ENCODE data around the gene RASSF3. TPM values are rescaled to one million over a fixed set of nuclear protein-coding genes. Genes with fewer than 3 reads are reported as not detected.
A peak's percentile ranks its signal among the peaks of the same experiment; 100 is the strongest.

RASSF3 gene
- total RNA-seq, 1 experiment from 2014 or later: 107 TPM

DNA sequence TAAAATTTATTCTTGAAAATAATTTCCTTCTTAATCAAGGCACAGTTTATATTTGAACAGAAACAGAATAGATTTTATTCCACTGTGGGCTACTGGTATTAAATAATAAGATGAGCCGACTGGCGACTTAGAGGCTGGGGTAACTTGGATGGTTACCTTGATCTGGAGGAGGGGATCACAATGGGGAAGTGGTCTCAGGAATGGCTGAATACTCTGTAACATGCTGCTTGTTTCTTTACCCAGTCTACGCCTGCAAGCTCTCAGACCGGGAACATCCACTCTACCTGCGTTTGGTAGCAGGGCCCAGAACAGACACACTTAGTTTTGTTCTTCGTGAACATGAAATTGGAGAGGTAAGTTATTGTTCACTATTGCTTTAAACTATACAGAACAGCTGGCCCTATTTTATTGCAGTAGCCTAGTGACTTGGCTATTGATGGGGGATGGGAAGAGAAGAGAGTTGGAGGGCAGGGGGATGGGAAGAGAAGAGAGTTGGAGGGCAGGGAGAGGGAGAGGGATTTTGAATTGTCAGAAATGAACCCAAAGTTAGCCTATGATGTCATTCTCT is 81.0 kb downstream of the RASSF3 start:
- intact Hi-C loops (cut with micrococcal nuclease; ENCODE audit: unreplicated experiment): no loop called here
- no peak overlapping the region for H3K4me3 ChIP-seq (ENCODE audit: low read depth in 2 of 2, low read length in 2 of 2)
- no peaks in the 10 kb centered on the region for H3K27me3 ChIP-seq (ENCODE audit: control insufficient read depth, insufficient read depth, low read length)
- 0 out of 2 replicates have a peak, but pooled peaks cover 3% of the 10 kb centered on the region for H3K36me3 ChIP-seq (ENCODE audit: control insufficient read depth, insufficient read depth, low read length)
- POLR2A ChIA-PET: interaction anchor here (0.6 kb wide), 1 partner anchor 191 kb away, joined by 4 read pairs; no protein-coding TSS in a partner anchor
- in situ Hi-C loops (cut with HindIII; ENCODE audit: low pct_unique_long_range_greater_than_20kb, low sequenced_read_pairs): no loop called here
- DNase-seq (ENCODE audit: low read depth, low spot score): no peak
- CTCF ChIA-PET: no interaction called here
- no peak for ATAC-seq
- H3K4me1 ChIP-seq (ENCODE audit: control insufficient read depth, insufficient read depth, low read length): peaks cover 36% of the 10 kb centered on the region
- TF ChIP-seq TCF7L2 (IDR thresholded peaks at IDR 0.05; ENCODE audit: low read depth, low read length) (no peak), SIN3A (IDR thresholded peaks at IDR 0.05; ENCODE audit: borderline replicate concordance, insufficient read depth, low read depth, low read length) (no peak), POLR2AphosphoS5 (IDR thresholded peaks at IDR 0.05; ENCODE audit: low read depth, low read length) (no peak)
- TF ChIP-seq, protein P1, sequence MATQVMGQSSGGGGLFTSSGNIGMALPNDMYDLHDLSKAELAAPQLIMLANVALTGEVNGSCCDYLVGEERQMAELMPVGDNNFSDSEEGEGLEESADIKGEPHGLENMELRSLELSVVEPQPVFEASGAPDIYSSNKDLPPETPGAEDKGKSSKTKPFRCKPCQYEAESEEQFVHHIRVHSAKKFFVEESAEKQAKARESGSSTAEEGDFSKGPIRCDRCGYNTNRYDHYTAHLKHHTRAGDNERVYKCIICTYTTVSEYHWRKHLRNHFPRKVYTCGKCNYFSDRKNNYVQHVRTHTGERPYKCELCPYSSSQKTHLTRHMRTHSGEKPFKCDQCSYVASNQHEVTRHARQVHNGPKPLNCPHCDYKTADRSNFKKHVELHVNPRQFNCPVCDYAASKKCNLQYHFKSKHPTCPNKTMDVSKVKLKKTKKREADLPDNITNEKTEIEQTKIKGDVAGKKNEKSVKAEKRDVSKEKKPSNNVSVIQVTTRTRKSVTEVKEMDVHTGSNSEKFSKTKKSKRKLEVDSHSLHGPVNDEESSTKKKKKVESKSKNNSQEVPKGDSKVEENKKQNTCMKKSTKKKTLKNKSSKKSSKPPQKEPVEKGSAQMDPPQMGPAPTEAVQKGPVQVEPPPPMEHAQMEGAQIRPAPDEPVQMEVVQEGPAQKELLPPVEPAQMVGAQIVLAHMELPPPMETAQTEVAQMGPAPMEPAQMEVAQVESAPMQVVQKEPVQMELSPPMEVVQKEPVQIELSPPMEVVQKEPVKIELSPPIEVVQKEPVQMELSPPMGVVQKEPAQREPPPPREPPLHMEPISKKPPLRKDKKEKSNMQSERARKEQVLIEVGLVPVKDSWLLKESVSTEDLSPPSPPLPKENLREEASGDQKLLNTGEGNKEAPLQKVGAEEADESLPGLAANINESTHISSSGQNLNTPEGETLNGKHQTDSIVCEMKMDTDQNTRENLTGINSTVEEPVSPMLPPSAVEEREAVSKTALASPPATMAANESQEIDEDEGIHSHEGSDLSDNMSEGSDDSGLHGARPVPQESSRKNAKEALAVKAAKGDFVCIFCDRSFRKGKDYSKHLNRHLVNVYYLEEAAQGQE (IDR thresholded peaks at IDR 0.05; ENCODE audit: insufficient read depth in 1 of 2, low read depth in 2 of 2, low read length in 1 of 2): no peak
- TF ChIP-seq, protein P2, sequence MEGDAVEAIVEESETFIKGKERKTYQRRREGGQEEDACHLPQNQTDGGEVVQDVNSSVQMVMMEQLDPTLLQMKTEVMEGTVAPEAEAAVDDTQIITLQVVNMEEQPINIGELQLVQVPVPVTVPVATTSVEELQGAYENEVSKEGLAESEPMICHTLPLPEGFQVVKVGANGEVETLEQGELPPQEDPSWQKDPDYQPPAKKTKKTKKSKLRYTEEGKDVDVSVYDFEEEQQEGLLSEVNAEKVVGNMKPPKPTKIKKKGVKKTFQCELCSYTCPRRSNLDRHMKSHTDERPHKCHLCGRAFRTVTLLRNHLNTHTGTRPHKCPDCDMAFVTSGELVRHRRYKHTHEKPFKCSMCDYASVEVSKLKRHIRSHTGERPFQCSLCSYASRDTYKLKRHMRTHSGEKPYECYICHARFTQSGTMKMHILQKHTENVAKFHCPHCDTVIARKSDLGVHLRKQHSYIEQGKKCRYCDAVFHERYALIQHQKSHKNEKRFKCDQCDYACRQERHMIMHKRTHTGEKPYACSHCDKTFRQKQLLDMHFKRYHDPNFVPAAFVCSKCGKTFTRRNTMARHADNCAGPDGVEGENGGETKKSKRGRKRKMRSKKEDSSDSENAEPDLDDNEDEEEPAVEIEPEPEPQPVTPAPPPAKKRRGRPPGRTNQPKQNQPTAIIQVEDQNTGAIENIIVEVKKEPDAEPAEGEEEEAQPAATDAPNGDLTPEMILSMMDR (IDR thresholded peaks at IDR 0.05): no peak
- no peak overlapping the region; the same call in 1 of the 2 replicates for H3K27ac ChIP-seq (ENCODE audit: low read length)
- BruUV-seq (replicated peaks): no TSS peak
- H3K9me3 ChIP-seq (ENCODE audit: control insufficient read depth, insufficient read depth, low read depth, low read length): no peaks in the 10 kb centered on the region

DNA sequence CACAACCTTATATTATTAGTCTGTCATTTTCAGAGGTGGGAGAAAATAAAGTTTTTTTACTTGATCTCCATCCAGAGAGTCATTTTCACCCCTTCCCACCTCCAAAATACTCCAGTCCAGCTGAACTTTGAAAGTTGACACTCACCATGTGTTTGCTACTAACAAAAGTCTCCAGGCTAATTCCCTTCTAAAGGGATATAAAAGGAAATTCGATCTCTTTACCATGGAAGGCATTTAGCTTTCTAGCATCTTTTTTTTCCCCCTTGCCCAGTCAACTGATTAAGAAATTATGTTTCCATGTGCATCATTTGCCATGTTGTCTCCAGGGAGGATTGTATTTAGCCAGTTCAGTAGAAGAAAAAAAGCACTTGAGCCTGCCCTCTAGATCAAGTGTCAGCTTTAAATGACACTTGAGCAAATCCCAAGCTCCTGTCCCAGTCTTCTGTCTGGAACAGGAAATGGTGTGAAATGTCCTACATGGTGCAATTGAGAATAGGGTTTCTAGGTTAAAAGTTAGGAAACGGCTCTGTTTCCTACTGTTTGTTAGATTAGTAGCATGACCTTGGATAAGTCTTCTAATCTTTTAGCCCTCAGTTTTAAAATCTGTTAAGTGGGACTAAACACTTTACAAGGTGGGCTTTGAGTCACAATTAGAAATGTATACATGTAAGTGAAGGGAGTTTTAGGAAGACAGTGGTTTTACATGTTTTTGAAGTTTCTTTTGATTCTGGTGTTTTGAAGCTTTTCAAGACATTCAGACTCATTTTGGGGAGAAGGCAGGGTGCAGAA is 81.7 kb downstream of the RASSF3 start:
- no TSS peak for BruUV-seq (replicated peaks)
- Histone ChIP-seq H3K27ac (ENCODE audit: low read length) (0 out of 2 replicates have a peak overlapping the region, but pooled peaks have one; percentile 15), H3K9me3 (ENCODE audit: control insufficient read depth, insufficient read depth, low read depth, low read length) (no peaks in the 10 kb centered on the region), H3K36me3 (ENCODE audit: control insufficient read depth, insufficient read depth, low read length) (peaks cover 4% of the 10 kb centered on the region), H3K27me3 (ENCODE audit: control insufficient read depth, insufficient read depth, low read length) (no peaks in the 10 kb centered on the region), H3K4me3 (ENCODE audit: low read depth in 2 of 2, low read length in 2 of 2) (no peak overlapping the region), H3K4me1 (ENCODE audit: control insufficient read depth, insufficient read depth, low read length) (peaks cover 39% of the 10 kb centered on the region)
- in situ Hi-C loops (cut with HindIII; ENCODE audit: low pct_unique_long_range_greater_than_20kb, low sequenced_read_pairs): no loop called here
- ATAC-seq (no peak), DNase-seq (ENCODE audit: low read depth, low spot score) (no peak)
- TF ChIP-seq, protein P2 (IDR thresholded peaks at IDR 0.05): no peak
- TF ChIP-seq SIN3A (IDR thresholded peaks at IDR 0.05; ENCODE audit: borderline replicate concordance, insufficient read depth, low read depth, low read length): no peak
- TF ChIP-seq, protein P1 (IDR thresholded peaks at IDR 0.05; ENCODE audit: insufficient read depth in 1 of 2, low read depth in 2 of 2, low read length in 1 of 2): no peak
- TF ChIP-seq TCF7L2 (IDR thresholded peaks at IDR 0.05; ENCODE audit: low read depth, low read length): no peak
- no peak for TF ChIP-seq POLR2AphosphoS5 (IDR thresholded peaks at IDR 0.05; ENCODE audit: low read depth, low read length)
- POLR2A ChIA-PET: interaction anchor here (0.6 kb wide), 1 partner anchor 191 kb away, joined by 4 read pairs; no protein-coding TSS in a partner anchor
- CTCF ChIA-PET: no interaction called here
- intact Hi-C loops (cut with micrococcal nuclease; ENCODE audit: unreplicated experiment): no loop called here

Data from Panc1 (cell line).